ENCODE data around the gene ATXN7L1.

- TF ChIP-seq ZNF843 (tag by site-specific recombination; IDR thresholded peaks at IDR 0.05): no peak
- no peak for TF ChIP-seq CTCF (tag by site-specific recombination; IDR thresholded peaks at IDR 0.05)
- TF ChIP-seq ATF2 (tag by site-specific recombination; IDR thresholded peaks at IDR 0.05; ENCODE audit: low read depth): no peak
- TF ChIP-seq ZNF174 (tag by site-specific recombination; IDR thresholded peaks at IDR 0.05): no peak
- no peak for TF ChIP-seq KLF7 (tag by site-specific recombination; IDR thresholded peaks at IDR 0.05; ENCODE audit: borderline replicate concordance)
- TF ChIP-seq ZNF184 (tag by site-specific recombination; IDR thresholded peaks at IDR 0.05): no peak
- TF ChIP-seq ZNF692 (tag by site-specific recombination; IDR thresholded peaks at IDR 0.05): no peak
Observed at GRCh38 chr7:105802604-105803428, 73.6 kb downstream of the ATXN7L1 start.

All from HEK293 (cell line).